ENCODE measurements around the gene FAM53B.

Gene FAM53B

GRCh38 chr10:124644771-124645415 lies 99.3 kb downstream of the FAM53B start:
- no peaks in the 10 kb centered on the region for H3K9me3 ChIP-seq (ENCODE audit: control insufficient read depth, insufficient read depth, low read length)
- no peak for DNase-seq (ENCODE audit: low read depth, low spot score)
- no peaks in the 10 kb centered on the region; the same call in 1 of the 2 replicates for H3K36me3 ChIP-seq (ENCODE audit: control insufficient read depth, insufficient read depth, low read length)
- no peak overlapping the region for H3K27ac ChIP-seq (ENCODE audit: low read length)
- no CpG with 5 or more reads among the region's 10 CpGs for WGBS (ENCODE audit: insufficient coverage, insufficient read length)
- no peak overlapping the region for H3K4me3 ChIP-seq (ENCODE audit: low read length)
- H3K4me1 ChIP-seq (ENCODE audit: control insufficient read depth, insufficient read depth, low read length) = peaks cover 2% of the 10 kb centered on the region; the same call in 1 of the 2 replicates
- H3K27me3 ChIP-seq (ENCODE audit: control insufficient read depth, insufficient read depth, low read length) = no peaks in the 10 kb centered on the region

- no peak for DNase-seq (ENCODE audit: low read depth, low spot score)
- H3K9me3 ChIP-seq (ENCODE audit: control insufficient read depth, insufficient read depth, low read length) = no peaks in the 10 kb centered on the region
- no peak overlapping the region for H3K27ac ChIP-seq (ENCODE audit: low read length)
- H3K27me3 ChIP-seq (ENCODE audit: control insufficient read depth, insufficient read depth, low read length) = no peaks in the 10 kb centered on the region
- H3K4me3 ChIP-seq (ENCODE audit: low read length) = no peak overlapping the region
- no CpG with 5 or more reads among the region's 4 CpGs for WGBS (ENCODE audit: insufficient coverage, insufficient read length)
- peaks cover 1% of the 10 kb centered on the region; the same call in 1 of the 2 replicates for H3K4me1 ChIP-seq (ENCODE audit: control insufficient read depth, insufficient read depth, low read length)
- no peaks in the 10 kb centered on the region; the same call in 1 of the 2 replicates for H3K36me3 ChIP-seq (ENCODE audit: control insufficient read depth, insufficient read depth, low read length)
These were observed 99.9 kb downstream of the FAM53B start for GRCh38 chr10:124644236-124644635.

- WGBS (ENCODE audit: insufficient coverage, insufficient read length) = no CpG with 5 or more reads among the region's 30 CpGs
- DNase-seq (ENCODE audit: low read depth, low spot score) = no peak
- no peak overlapping the region for H3K27ac ChIP-seq (ENCODE audit: low read length)
- no peaks in the 10 kb centered on the region; the same call in 1 of the 2 replicates for H3K36me3 ChIP-seq (ENCODE audit: control insufficient read depth, insufficient read depth, low read length)
- no peak overlapping the region for H3K4me3 ChIP-seq (ENCODE audit: low read length)
- no peaks in the 10 kb centered on the region for H3K9me3 ChIP-seq (ENCODE audit: control insufficient read depth, insufficient read depth, low read length)
- H3K4me1 ChIP-seq (ENCODE audit: control insufficient read depth, insufficient read depth, low read length) = no peaks in the 10 kb centered on the region
- H3K27me3 ChIP-seq (ENCODE audit: control insufficient read depth, insufficient read depth, low read length) = no peaks in the 10 kb centered on the region
These were observed 100.7 kb downstream of the FAM53B start for GRCh38 chr10:124643330-124644009.

GRCh38 chr10:124642088-124642710 lies 102.0 kb downstream of the FAM53B start:
- H3K4me3 ChIP-seq (ENCODE audit: low read length) = no peak overlapping the region
- no peaks in the 10 kb centered on the region; the same call in 1 of the 2 replicates for H3K36me3 ChIP-seq (ENCODE audit: control insufficient read depth, insufficient read depth, low read length)
- H3K27me3 ChIP-seq (ENCODE audit: control insufficient read depth, insufficient read depth, low read length) = no peaks in the 10 kb centered on the region
- H3K27ac ChIP-seq (ENCODE audit: low read length) = no peak overlapping the region
- WGBS (ENCODE audit: insufficient coverage, insufficient read length) = no CpG with 5 or more reads among the region's 20 CpGs
- no peaks in the 10 kb centered on the region for H3K9me3 ChIP-seq (ENCODE audit: control insufficient read depth, insufficient read depth, low read length)
- H3K4me1 ChIP-seq (ENCODE audit: control insufficient read depth, insufficient read depth, low read length) = no peaks in the 10 kb centered on the region
- no peak for DNase-seq (ENCODE audit: low read depth, low spot score)

DNA sequence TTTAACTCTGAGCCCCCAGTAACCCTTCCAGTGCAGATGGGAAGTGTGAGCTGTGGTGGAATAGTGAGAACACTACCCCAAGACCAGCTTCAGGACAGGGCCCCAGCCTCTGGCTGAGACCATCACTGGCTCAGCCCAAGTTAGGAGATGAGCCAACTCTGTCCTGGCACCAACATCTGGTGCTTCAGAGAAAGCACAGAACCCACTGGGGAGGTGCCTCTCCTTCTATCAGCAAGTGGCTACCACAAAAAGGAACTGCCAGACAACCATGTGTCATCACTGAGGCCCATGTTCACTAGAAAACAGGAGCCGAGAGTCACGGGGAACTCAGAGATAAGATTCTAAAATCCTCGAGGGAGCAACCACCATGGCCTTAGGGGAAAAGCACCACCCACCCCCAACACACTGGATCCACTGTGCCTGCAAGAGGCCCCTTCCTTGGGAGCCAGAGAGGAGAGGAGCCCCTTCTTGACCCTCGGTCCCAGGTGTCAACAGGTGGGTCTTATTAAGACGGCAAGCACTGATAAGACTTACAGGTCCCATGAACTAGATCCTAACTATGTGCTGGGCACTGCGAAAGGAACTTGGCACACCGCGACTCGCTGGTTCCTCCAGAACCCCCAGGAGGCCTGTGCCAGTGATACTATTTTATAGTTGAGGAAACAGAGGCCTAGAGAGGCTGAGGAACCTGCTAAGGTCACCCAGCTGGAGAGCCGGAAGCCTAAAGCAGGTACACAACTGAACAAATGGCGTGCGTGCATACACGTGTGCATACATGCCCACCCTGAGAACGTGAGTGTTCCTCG lies 102.7 kb downstream of the FAM53B start:
- H3K36me3 ChIP-seq (ENCODE audit: control insufficient read depth, insufficient read depth, low read length) = no peaks in the 10 kb centered on the region; the same call in 1 of the 2 replicates
- H3K9me3 ChIP-seq (ENCODE audit: control insufficient read depth, insufficient read depth, low read length) = no peaks in the 10 kb centered on the region
- no peak for DNase-seq (ENCODE audit: low read depth, low spot score)
- H3K4me1 ChIP-seq (ENCODE audit: control insufficient read depth, insufficient read depth, low read length) = no peaks in the 10 kb centered on the region
- H3K27ac ChIP-seq (ENCODE audit: low read length) = no peak overlapping the region
- no CpG with 5 or more reads among the region's 15 CpGs for WGBS (ENCODE audit: insufficient coverage, insufficient read length)
- no peak overlapping the region for H3K4me3 ChIP-seq (ENCODE audit: low read length)
- H3K27me3 ChIP-seq (ENCODE audit: control insufficient read depth, insufficient read depth, low read length) = no peaks in the 10 kb centered on the region

- Histone ChIP-seq H3K27me3 (ENCODE audit: control insufficient read depth, insufficient read depth, low read length) (no peaks in the 10 kb centered on the region), H3K4me1 (ENCODE audit: control insufficient read depth, insufficient read depth, low read length) (no peaks in the 10 kb centered on the region), H3K27ac (ENCODE audit: low read length) (no peak overlapping the region), H3K9me3 (ENCODE audit: control insufficient read depth, insufficient read depth, low read length) (no peaks in the 10 kb centered on the region), H3K36me3 (ENCODE audit: control insufficient read depth, insufficient read depth, low read length) (no peaks in the 10 kb centered on the region; the same call in 1 of the 2 replicates), H3K4me3 (ENCODE audit: low read length) (no peak overlapping the region)
- WGBS (ENCODE audit: insufficient coverage, insufficient read length) = no CpG with 5 or more reads among the region's 20 CpGs
- DNase-seq (ENCODE audit: low read depth, low spot score) = no peak
These were observed 103.5 kb downstream of the FAM53B start for GRCh38 chr10:124640538-124641231.

DNA sequence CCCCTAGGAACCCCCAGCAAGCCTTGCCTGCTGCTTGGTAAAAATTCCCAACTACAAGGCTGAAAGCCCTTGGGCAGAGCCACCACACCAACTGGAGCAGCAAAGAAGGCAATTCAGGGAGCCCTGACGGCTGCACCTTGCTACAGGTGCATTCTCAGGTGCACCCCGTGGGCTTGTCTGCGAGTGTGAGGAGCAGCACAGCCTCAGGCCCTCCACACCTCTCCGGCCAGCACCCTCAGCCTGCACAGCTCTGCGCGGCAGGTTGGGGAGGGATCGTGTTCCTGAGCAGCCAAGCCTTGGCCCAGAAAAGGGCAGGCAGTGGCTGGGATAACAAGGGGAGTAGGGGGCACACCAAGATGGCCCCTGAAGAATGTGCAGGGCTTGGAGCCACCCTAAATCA lies 104.1 kb downstream of the FAM53B start:
- no peak overlapping the region for H3K27ac ChIP-seq (ENCODE audit: low read length)
- no peaks in the 10 kb centered on the region for H3K4me1 ChIP-seq (ENCODE audit: control insufficient read depth, insufficient read depth, low read length)
- no CpG with 5 or more reads among the region's 7 CpGs for WGBS (ENCODE audit: insufficient coverage, insufficient read length)
- H3K36me3 ChIP-seq (ENCODE audit: control insufficient read depth, insufficient read depth, low read length) = no peaks in the 10 kb centered on the region; the same call in 1 of the 2 replicates
- H3K4me3 ChIP-seq (ENCODE audit: low read length) = no peak overlapping the region
- no peaks in the 10 kb centered on the region for H3K27me3 ChIP-seq (ENCODE audit: control insufficient read depth, insufficient read depth, low read length)
- no peaks in the 10 kb centered on the region for H3K9me3 ChIP-seq (ENCODE audit: control insufficient read depth, insufficient read depth, low read length)
- DNase-seq (ENCODE audit: low read depth, low spot score) = no peak

GRCh38 chr10:124639646-124640045 lies 104.5 kb downstream of the FAM53B start:
- H3K9me3 ChIP-seq (ENCODE audit: control insufficient read depth, insufficient read depth, low read length) = no peaks in the 10 kb centered on the region
- H3K4me3 ChIP-seq (ENCODE audit: low read length) = no peak overlapping the region
- no CpG with 5 or more reads among the region's 6 CpGs for WGBS (ENCODE audit: insufficient coverage, insufficient read length)
- no peaks in the 10 kb centered on the region; the same call in 1 of the 2 replicates for H3K36me3 ChIP-seq (ENCODE audit: control insufficient read depth, insufficient read depth, low read length)
- no peaks in the 10 kb centered on the region for H3K27me3 ChIP-seq (ENCODE audit: control insufficient read depth, insufficient read depth, low read length)
- H3K27ac ChIP-seq (ENCODE audit: low read length) = no peak overlapping the region
- H3K4me1 ChIP-seq (ENCODE audit: control insufficient read depth, insufficient read depth, low read length) = no peaks in the 10 kb centered on the region
- DNase-seq (ENCODE audit: low read depth, low spot score) = no peak

DNA sequence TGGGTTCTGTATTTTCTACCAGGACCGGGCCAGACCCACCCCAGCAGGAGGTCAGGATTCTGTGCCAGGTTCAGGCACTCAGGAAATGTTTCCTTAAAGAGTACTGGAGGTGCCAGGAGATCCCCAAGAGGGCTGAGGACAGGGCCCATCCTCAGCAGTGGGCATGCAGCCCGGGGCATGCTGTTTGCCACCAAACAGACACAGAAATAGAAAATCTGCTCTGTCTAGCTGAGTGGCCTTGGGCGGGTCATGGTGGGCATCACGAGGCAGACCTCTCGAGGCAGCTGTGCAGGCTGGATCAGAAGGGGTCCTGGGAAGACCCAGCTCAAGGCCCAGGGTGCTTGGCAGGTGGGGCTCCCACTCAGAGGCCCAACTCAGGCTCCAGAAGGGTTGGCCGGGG lies 105.0 kb downstream of the FAM53B start:
- no peaks in the 10 kb centered on the region for H3K9me3 ChIP-seq (ENCODE audit: control insufficient read depth, insufficient read depth, low read length)
- no CpG with 5 or more reads among the region's 6 CpGs for WGBS (ENCODE audit: insufficient coverage, insufficient read length)
- H3K27ac ChIP-seq (ENCODE audit: low read length) = no peak overlapping the region
- no peaks in the 10 kb centered on the region for H3K4me1 ChIP-seq (ENCODE audit: control insufficient read depth, insufficient read depth, low read length)
- no peaks in the 10 kb centered on the region; the same call in 1 of the 2 replicates for H3K36me3 ChIP-seq (ENCODE audit: control insufficient read depth, insufficient read depth, low read length)
- no peak for DNase-seq (ENCODE audit: low read depth, low spot score)
- H3K4me3 ChIP-seq (ENCODE audit: low read length) = no peak overlapping the region
- H3K27me3 ChIP-seq (ENCODE audit: control insufficient read depth, insufficient read depth, low read length) = no peaks in the 10 kb centered on the region
